IPS DF 6.9 (cell line): ENCODE measurements around the gene BCKDK.

Experiments
- DNase-seq: peaks from one replicate; pipeline ENCODE4 v3.0.0-alpha.2; 2013; ENCODE audit warnings: low read depth, low spot score
- H3K27ac ChIP-seq: one replicate; pipeline ENCODE4 v1.5.1; 2013; ENCODE audit warnings: low read length, control low read depth
- H3K27me3 ChIP-seq: 2 replicates; pipeline ENCODE4 v1.6.1; 2013; ENCODE audit warnings: mild to moderate bottlenecking, low read length; ENCODE audit not compliant: control insufficient read depth, insufficient read depth
- H3K36me3 ChIP-seq: 2 replicates; pipeline ENCODE4 v1.6.1; 2013; ENCODE audit warnings: low read length; ENCODE audit not compliant: control insufficient read depth, insufficient read depth
- H3K4me1 ChIP-seq: 2 replicates; pipeline ENCODE4 v1.6.1; 2013; ENCODE audit warnings: low read length; ENCODE audit not compliant: control insufficient read depth, insufficient read depth
- H3K4me3 ChIP-seq: 2 replicates; pipeline ENCODE4 v1.5.1; 2013; ENCODE audit warnings: mild to moderate bottlenecking, low read length
- H3K9me3 ChIP-seq: 2 replicates; pipeline ENCODE4 v1.6.1; 2013; ENCODE audit warnings: low read length, inconsistent platforms; ENCODE audit not compliant: control insufficient read depth, insufficient read depth
- WGBS: extraction: QIAGEN DNeasy Blood & Tissue Kit; methylation state at CpG from one replicate; pipeline ENCODE4 v1.1.7; 2013; ENCODE audit warnings: mixed read lengths, missing lambda C conversion rate; ENCODE audit not compliant: insufficient read length, insufficient coverage; 5-methylcytosine and 5-hydroxymethylcytosine counted together

BCKDK gene

DNA sequence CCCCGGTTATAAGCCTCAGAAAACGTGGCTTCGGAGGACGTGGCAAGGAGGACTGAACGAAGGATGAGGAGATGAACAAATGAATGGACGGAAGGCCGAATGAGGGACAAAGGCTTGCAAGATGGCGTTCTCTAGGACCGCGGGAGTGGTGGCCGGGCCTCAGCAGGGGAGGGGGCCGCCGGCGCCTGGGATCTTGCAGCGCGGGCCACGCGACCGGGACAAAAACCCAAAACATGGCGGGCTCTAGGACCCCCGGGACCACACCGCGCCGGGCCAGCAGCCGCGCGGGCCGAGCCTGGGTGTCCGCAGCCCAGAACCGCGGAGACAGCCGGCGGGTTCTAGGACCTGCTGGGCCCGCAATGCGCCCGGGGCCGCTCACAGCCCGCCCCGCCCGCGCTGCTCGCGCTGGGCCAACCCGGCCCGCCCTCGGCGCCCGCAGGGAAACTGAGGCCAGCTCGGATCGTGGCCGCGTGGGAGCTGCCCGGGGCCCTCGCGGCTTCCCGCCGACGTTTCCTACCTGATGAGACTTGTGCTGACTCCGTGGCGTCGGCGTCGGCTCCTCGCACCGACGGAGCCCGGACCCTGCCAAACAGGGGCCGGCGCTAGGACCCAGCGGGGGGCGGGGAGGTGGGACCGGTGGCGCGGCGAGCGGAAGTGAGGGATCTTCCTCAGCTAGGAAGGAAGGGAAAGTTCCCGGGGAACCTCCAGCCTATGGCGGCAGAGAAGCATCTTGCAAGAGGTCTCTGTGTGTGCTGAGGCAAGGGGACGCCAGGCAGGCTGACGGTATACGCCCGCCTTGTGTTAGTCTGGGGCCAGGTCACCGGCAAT, 34.8 kb upstream of the BCKDK start:
- no peak overlapping the region for H3K27ac ChIP-seq
- DNase-seq, result peak; percentile 58
- WGBS, result no CpG with 5 or more reads among the region's 83 CpGs
- no peaks in the 10 kb centered on the region for H3K27me3 ChIP-seq
- H3K9me3 ChIP-seq, result no peaks in the 10 kb centered on the region
- peak overlapping the region; percentile 92 for H3K4me3 ChIP-seq
- H3K36me3 ChIP-seq, result peaks cover 18% of the 10 kb centered on the region
- no peaks in the 10 kb centered on the region for H3K4me1 ChIP-seq

DNA sequence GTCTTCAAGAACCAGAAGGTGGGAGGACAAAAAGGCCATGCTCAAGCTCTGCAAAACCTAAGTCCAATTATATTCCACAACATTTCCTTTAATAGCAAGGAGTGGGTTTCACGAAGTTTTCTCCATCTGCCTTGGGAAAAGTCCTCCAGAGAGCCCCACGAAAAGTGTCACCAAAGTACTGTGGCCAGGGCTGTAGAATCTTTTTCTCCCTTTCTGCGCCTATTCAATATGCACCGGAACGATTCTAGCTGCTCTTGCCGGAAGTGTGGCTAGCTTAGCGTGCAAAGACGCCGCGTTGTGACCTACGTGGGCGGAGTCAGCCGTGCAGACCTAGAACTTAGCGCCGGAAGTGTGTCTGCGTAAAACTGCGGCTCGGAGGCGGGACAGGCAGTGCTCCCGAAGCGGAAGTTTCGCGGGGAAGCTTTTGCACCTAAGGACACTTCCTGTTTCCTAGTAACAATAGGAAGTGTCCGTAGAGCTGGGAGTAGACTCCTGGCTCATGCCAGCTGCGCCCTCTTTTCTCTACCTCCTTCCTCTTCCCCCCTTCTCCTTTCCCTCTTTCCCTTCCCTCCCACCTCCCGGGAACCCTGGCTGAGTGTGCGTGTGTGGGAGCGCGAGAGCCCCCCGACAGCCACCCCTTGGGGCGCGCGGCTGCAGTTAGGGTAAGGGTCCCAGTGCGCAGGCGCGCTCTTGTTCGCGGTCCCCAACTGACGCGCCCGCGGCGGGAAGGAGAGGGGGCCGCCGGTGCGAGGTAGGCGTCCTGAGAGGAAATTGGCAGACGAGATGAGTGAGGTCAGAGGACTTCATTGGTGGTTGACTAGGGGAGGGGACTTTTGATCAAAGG, 34.0 kb upstream of the BCKDK start, which contains the start of the genes ZNF646 and ZNF668:
ZNF646 (plus strand) TSS at position 453 of the 844 bp plus-strand sequence. CDS start 1,903 bp downstream, outside the sequence.
ZNF668 (minus strand) TSS at position 271 of the 844 bp plus-strand sequence. CDS start 9,781 bp downstream, outside the sequence.
- peaks cover 26% of the 10 kb centered on the region for H3K36me3 ChIP-seq
- DNase-seq, result peak; percentile 99
- no peaks in the 10 kb centered on the region for H3K4me1 ChIP-seq
- no peak within 1 kb of the TSS for H3K27ac ChIP-seq
- H3K9me3 ChIP-seq, result no peaks in the 10 kb centered on the region
- no CpG with 5 or more reads among the region's 48 CpGs for WGBS
- peak within 1 kb of the TSS; percentile 92 for H3K4me3 ChIP-seq
- no peaks in the 10 kb centered on the region for H3K27me3 ChIP-seq

DNA sequence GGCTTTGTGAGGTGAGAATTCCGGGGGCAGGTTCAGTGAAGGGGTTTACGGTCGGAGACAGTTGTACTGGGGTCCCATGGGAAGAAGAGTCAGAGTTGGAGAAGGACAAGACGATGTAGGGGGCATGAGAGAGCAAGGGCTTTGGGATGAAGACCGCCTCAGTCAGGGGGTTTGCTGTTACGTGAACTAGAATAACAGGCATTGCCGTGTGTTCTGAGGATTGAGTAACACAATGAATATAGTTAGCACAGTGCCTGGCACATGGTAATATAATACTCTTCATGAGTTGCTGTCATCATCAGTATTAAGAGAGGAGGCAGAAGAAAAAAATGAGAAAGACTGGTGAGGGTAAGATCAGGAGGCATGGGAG, 33.4 kb upstream of the BCKDK start:
- H3K4me1 ChIP-seq, result no peaks in the 10 kb centered on the region
- no peak for DNase-seq
- peaks cover 27% of the 10 kb centered on the region for H3K36me3 ChIP-seq
- H3K27me3 ChIP-seq, result no peaks in the 10 kb centered on the region
- H3K4me3 ChIP-seq, result peak overlapping the region; percentile 73; the same call in 1 of the 2 replicates
- WGBS, result no CpG with 5 or more reads among the region's 7 CpGs
- no peak overlapping the region for H3K27ac ChIP-seq
- no peaks in the 10 kb centered on the region for H3K9me3 ChIP-seq

DNA sequence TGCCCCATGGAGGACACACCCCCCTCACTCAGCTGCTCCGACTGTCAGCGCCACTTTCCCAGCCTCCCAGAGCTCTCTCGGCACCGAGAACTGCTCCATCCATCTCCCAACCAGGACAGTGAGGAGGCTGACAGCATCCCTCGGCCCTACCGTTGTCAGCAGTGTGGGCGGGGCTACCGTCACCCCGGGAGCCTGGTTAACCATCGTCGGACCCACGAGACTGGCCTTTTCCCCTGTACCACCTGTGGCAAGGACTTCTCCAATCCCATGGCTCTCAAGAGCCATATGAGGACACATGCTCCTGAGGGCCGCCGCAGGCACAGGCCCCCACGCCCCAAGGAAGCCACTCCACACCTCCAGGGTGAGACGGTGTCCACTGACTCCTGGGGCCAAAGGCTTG, 31.9 kb upstream of the BCKDK start:
- Histone ChIP-seq H3K4me3 (no peak overlapping the region), H3K4me1 (no peaks in the 10 kb centered on the region), H3K27ac (no peak overlapping the region), H3K36me3 (peaks cover 42% of the 10 kb centered on the region), H3K9me3 (no peaks in the 10 kb centered on the region), H3K27me3 (no peaks in the 10 kb centered on the region)
- no peak for DNase-seq
- no CpG with 5 or more reads among the region's 16 CpGs for WGBS

DNA sequence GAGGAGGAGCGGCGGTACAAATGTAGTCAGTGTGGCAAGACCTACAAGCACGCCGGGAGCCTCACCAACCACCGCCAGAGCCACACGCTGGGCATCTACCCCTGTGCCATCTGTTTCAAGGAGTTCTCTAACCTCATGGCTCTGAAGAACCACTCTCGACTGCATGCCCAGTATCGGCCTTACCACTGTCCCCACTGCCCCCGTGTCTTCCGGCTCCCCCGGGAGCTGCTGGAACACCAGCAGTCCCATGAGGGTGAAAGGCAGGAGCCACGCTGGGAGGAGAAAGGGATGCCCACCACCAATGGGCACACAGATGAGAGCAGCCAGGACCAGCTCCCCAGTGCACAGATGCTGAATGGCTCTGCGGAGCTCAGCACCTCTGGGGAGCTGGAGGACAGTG, 31.2 kb upstream of the BCKDK start:
- no peak for DNase-seq
- H3K4me1 ChIP-seq, result no peaks in the 10 kb centered on the region
- no peaks in the 10 kb centered on the region for H3K27me3 ChIP-seq
- no peak overlapping the region for H3K27ac ChIP-seq
- no peak overlapping the region for H3K4me3 ChIP-seq
- WGBS, result no CpG with 5 or more reads among the region's 13 CpGs
- peaks cover 44% of the 10 kb centered on the region for H3K36me3 ChIP-seq
- no peaks in the 10 kb centered on the region for H3K9me3 ChIP-seq

DNA sequence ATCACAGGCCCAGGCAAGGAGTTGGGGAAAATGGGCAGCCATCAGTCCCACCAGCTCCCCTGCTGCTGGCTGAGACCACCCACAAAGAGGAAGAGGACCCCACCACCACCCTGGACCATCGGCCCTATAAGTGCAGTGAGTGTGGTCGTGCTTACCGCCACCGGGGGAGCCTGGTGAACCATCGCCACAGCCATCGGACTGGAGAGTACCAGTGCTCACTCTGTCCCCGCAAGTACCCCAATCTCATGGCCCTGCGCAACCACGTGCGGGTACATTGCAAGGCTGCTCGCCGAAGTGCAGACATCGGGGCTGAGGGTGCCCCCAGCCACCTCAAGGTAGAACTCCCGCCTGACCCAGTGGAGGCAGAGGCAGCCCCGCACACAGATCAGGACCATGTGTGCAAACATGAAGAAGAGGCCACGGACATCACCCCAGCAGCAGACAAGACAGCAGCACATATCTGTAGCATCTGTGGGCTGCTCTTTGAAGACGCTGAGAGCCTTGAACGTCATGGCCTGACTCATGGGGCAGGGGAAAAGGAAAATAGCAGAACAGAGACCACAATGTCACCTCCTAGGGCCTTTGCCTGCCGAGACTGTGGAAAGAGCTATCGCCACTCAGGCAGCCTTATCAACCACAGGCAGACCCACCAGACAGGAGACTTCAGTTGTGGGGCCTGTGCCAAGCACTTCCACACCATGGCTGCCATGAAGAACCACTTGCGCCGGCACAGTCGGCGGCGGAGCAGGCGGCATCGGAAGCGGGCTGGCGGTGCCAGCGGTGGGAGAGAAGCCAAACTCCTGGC, 30.4 kb upstream of the BCKDK start:
- no peak overlapping the region for H3K4me3 ChIP-seq
- no peaks in the 10 kb centered on the region for H3K27me3 ChIP-seq
- H3K36me3 ChIP-seq, result peaks cover 44% of the 10 kb centered on the region
- no peak overlapping the region for H3K27ac ChIP-seq
- no peaks in the 10 kb centered on the region for H3K9me3 ChIP-seq
- no peak for DNase-seq
- no peaks in the 10 kb centered on the region for H3K4me1 ChIP-seq
- WGBS, result no CpG with 5 or more reads among the region's 30 CpGs

DNA sequence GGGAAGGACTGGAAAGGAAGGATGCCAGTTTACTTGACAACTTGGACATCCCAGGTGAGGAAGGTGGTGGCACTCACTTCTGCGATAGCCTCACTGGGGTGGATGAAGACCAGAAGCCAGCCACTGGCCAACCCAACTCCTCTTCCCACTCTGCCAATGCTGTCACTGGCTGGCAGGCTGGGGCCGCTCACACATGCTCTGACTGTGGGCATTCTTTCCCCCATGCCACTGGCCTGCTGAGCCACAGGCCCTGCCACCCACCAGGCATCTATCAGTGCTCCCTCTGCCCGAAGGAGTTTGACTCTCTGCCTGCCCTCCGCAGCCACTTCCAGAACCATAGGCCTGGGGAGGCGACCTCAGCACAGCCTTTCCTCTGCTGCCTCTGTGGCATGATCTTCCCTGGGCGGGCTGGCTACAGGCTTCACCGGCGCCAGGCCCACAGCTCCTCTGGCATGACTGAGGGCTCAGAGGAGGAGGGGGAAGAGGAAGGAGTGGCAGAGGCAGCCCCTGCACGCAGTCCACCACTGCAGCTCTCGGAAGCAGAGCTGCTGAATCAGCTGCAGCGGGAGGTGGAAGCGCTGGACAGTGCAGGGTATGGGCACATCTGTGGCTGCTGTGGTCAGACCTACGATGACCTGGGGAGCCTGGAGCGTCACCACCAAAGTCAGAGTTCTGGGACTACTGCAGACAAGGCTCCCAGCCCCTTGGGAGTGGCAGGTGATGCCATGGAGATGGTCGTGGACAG, 29.4 kb upstream of the BCKDK start:
- no peak for DNase-seq
- no CpG with 5 or more reads among the region's 15 CpGs for WGBS
- H3K27ac ChIP-seq, result no peak overlapping the region
- H3K36me3 ChIP-seq, result peaks cover 44% of the 10 kb centered on the region
- no peaks in the 10 kb centered on the region for H3K9me3 ChIP-seq
- no peaks in the 10 kb centered on the region for H3K4me1 ChIP-seq
- H3K4me3 ChIP-seq, result no peak overlapping the region
- H3K27me3 ChIP-seq, result no peaks in the 10 kb centered on the region

DNA sequence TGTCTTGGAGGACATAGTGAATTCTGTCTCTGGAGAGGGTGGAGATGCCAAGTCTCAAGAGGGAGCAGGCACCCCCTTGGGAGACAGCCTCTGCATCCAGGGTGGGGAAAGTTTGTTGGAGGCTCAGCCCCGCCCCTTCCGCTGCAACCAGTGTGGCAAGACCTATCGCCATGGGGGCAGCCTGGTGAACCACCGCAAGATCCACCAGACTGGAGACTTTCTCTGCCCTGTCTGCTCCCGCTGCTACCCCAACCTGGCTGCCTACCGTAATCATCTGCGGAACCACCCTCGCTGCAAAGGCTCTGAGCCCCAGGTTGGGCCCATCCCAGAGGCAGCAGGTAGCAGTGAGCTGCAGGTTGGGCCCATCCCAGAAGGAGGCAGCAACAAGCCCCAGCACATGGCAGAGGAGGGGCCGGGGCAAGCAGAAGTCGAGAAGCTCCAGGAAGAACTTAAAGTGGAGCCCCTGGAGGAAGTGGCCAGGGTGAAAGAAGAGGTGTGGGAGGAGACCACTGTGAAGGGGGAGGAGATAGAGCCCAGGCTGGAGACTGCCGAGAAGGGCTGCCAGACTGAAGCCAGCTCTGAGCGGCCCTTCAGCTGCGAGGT, 28.7 kb upstream of the BCKDK start:
- peaks cover 44% of the 10 kb centered on the region for H3K36me3 ChIP-seq
- H3K4me3 ChIP-seq, result no peak overlapping the region
- WGBS, result no CpG with 5 or more reads among the region's 13 CpGs
- H3K27me3 ChIP-seq, result no peaks in the 10 kb centered on the region
- H3K4me1 ChIP-seq, result no peaks in the 10 kb centered on the region
- DNase-seq, result no peak
- H3K9me3 ChIP-seq, result no peaks in the 10 kb centered on the region
- no peak overlapping the region for H3K27ac ChIP-seq

DNA sequence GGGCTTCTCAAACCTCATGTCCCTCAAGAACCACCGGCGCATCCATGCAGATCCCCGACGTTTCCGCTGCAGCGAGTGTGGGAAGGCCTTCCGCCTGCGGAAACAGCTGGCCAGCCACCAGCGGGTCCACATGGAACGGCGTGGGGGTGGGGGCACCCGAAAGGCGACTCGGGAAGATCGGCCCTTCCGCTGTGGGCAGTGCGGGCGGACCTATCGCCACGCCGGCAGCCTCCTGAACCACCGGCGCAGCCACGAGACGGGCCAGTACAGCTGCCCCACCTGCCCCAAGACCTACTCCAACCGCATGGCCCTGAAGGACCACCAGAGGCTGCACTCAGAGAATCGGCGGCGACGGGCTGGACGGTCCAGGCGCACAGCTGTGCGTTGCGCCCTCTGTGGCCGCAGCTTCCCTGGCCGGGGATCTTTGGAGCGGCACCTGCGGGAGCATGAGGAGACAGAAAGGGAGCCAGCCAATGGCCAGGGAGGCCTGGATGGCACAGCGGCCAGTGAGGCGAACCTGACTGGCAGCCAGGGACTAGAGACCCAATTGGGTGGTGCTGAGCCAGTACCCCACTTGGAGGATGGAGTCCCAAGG, 28.1 kb upstream of the BCKDK start:
- H3K27me3 ChIP-seq, result no peaks in the 10 kb centered on the region
- DNase-seq, result no peak
- WGBS, result no CpG with 5 or more reads among the region's 40 CpGs
- H3K36me3 ChIP-seq, result peaks cover 48% of the 10 kb centered on the region
- H3K27ac ChIP-seq, result no peak overlapping the region
- no peak overlapping the region for H3K4me3 ChIP-seq
- H3K9me3 ChIP-seq, result no peaks in the 10 kb centered on the region
- no peaks in the 10 kb centered on the region for H3K4me1 ChIP-seq
